GM23338 (cell line): ENCODE measurements around the gene GPC5. TPM values are rescaled to one million over a fixed set of nuclear protein-coding genes. Genes with fewer than 3 reads are reported as not detected.

Source experiments
- ATAC-seq: fragments of 200-7000 bp; cut with Tn5 transposase; 3 replicates; pipeline ENCODE4 v1.9.1; 2020
- DNase-seq: peaks from one replicate; pipeline ENCODE4 v3.0.0-alpha.2; 2015; ENCODE audit warnings: low spot score
- H2AFZ ChIP-seq: fragments of 200-600 bp; sonication (generic); 2 replicates; pipeline ENCODE4 v1.8.0; 2016; ENCODE audit warnings: antibody characterized with exemption, mild to moderate bottlenecking, moderate library complexity
- H3F3A ChIP-seq: fragments of 200-600 bp; sonication (generic); replicated peaks from 2 replicates; pipeline ENCODE4 v1.8.0; 2017; ENCODE audit warnings: antibody characterized with exemption, mixed run types, low read depth
- H3K27ac ChIP-seq: fragments of 200-600 bp; sonication (generic); 2 replicates; pipeline ENCODE4 v1.6.1; 2016; ENCODE audit warnings: low read depth
- H3K27me3 ChIP-seq: fragments of 200-600 bp; sonication (generic); 2 replicates; pipeline ENCODE4 v1.8.0; 2016; ENCODE audit warnings: mild to moderate bottlenecking, mixed run types, moderate library complexity; ENCODE audit not compliant: insufficient read depth
- H3K36me3 ChIP-seq: fragments of 200-600 bp; sonication (generic); 2 replicates; pipeline ENCODE4 v1.8.0; 2016; ENCODE audit warnings: mild to moderate bottlenecking; ENCODE audit not compliant: insufficient read depth
- H3K4me1 ChIP-seq: fragments of 200-600 bp; sonication (generic); 2 replicates; pipeline ENCODE4 v1.8.0; 2016; ENCODE audit warnings: mild to moderate bottlenecking, moderate library complexity; ENCODE audit not compliant: insufficient read depth
- H3K4me2 ChIP-seq: fragments of 200-600 bp; sonication (generic); 2 replicates; pipeline ENCODE4 v1.7.1; 2017; ENCODE audit warnings: mixed run types
- H3K4me3 ChIP-seq: fragments of 200-600 bp; sonication (generic); 2 replicates; pipeline ENCODE4 v1.6.1; 2016; ENCODE audit warnings: mixed run types
- H3K79me2 ChIP-seq: fragments of 200-600 bp; sonication (generic); replicated peaks from 2 replicates; pipeline ENCODE4 v1.8.0; 2017; ENCODE audit warnings: mild to moderate bottlenecking; ENCODE audit not compliant: insufficient read depth
- H3K9me2 ChIP-seq: fragments of 200-600 bp; sonication (generic); 2 replicates; pipeline ENCODE4 v1.8.0; 2017; ENCODE audit not compliant: insufficient read depth
- H4K20me1 ChIP-seq: fragments of 200-600 bp; sonication (generic); replicated peaks from 2 replicates; pipeline ENCODE4 v1.8.0; 2017; ENCODE audit warnings: mild to moderate bottlenecking; ENCODE audit not compliant: insufficient read depth
- H3K27ac Mint-ChIP-seq: 2 replicates; pipeline ENCODE4 v1.8.0; 2020; ENCODE audit warnings: inconsistent platforms, mild to moderate bottlenecking, moderate library complexity, mixed read lengths
- H3K27me3 Mint-ChIP-seq: 3 replicates; pipeline ENCODE4 v1.8.0; 2022; ENCODE audit warnings: low read depth, mild to moderate bottlenecking, moderate library complexity, mixed read lengths, inconsistent platforms; ENCODE audit not compliant: insufficient read depth, poor library complexity
- H3K36me3 Mint-ChIP-seq: 3 replicates; pipeline ENCODE4 v1.8.0; 2021; ENCODE audit warnings: low read depth, mild to moderate bottlenecking, inconsistent platforms, moderate library complexity, mixed read lengths
- H3K4me1 Mint-ChIP-seq: 3 replicates; pipeline ENCODE4 v1.8.0; 2020; ENCODE audit warnings: mild to moderate bottlenecking, inconsistent platforms, mixed read lengths
- H3K4me3 Mint-ChIP-seq: 3 replicates; pipeline ENCODE4 v1.8.0; 2021; ENCODE audit warnings: moderate library complexity, mild to moderate bottlenecking, inconsistent platforms, mixed read lengths
- H3K9me3 Mint-ChIP-seq: 3 replicates; pipeline ENCODE4 v1.8.0; 2020; ENCODE audit warnings: moderate library complexity, mild to moderate bottlenecking, inconsistent platforms, mixed read lengths
- CREB1 ChIP-seq: fragments of 250-450 bp; sonication (Bioruptor Pico); IDR thresholded peaks from 2 replicates; pipeline ENCODE4 v1.5.0; 2020; ENCODE audit warnings: low read depth, mild to moderate bottlenecking, moderate library complexity
- EZH2 ChIP-seq: fragments of 200-600 bp; sonication (generic); IDR thresholded peaks from one replicate; pipeline ENCODE4 v1.8.0; 2017; ENCODE audit warnings: antibody characterized with exemption, mild to moderate bottlenecking, low read depth; ENCODE audit not compliant: unreplicated experiment
- EZH2phosphoT487 ChIP-seq: fragments of 200-600 bp; sonication (generic); IDR thresholded peaks from one replicate; pipeline ENCODE4 v1.8.1; 2018; ENCODE audit warnings: antibody characterized with exemption; ENCODE audit not compliant: unreplicated experiment
- JUNB ChIP-seq: IDR thresholded peaks from one replicate; pipeline ENCODE4 v1.6.1; 2016; ENCODE audit warnings: antibody characterized with exemption; ENCODE audit not compliant: unreplicated experiment
- NANOG ChIP-seq: IDR thresholded peaks from 2 replicates; pipeline ENCODE4 v1.6.1; 2016; ENCODE audit warnings: antibody characterized with exemption, borderline replicate concordance
- POLR2AphosphoS5 ChIP-seq: IDR thresholded peaks from 2 replicates; pipeline ENCODE4 v1.6.1; 2016; ENCODE audit warnings: antibody characterized with exemption, low read depth
- REST ChIP-seq: IDR thresholded peaks from one replicate; pipeline ENCODE4 v1.6.1; 2018; ENCODE audit warnings: antibody characterized with exemption; ENCODE audit not compliant: unreplicated experiment
- STAT1 ChIP-seq: IDR thresholded peaks from one replicate; pipeline ENCODE4 v1.6.1; 2016; ENCODE audit warnings: antibody characterized with exemption; ENCODE audit not compliant: unreplicated experiment
- ZNF114 ChIP-seq: fragments of 250-450 bp; sonication (Bioruptor Pico); IDR thresholded peaks from 2 replicates; pipeline ENCODE4 v1.5.0; 2020; ENCODE audit warnings: mild to moderate bottlenecking, moderate library complexity
- ZNF331 ChIP-seq: fragments of 250-450 bp; sonication (Bioruptor Pico); IDR thresholded peaks from 2 replicates; pipeline ENCODE4 v1.5.0; 2020; ENCODE audit warnings: low read depth, mild to moderate bottlenecking, moderate library complexity
- ZNF462 ChIP-seq: fragments of 250-450 bp; sonication (Bioruptor Pico); IDR thresholded peaks from 2 replicates; pipeline ENCODE4 v1.5.0; 2020; ENCODE audit warnings: mild to moderate bottlenecking, moderate library complexity
- polyA plus RNA-seq: library from polyadenylated mRNA; unstranded; fragments of >200 nt; fragmentation: Nextera tagmentation; extraction: Ambion mirVana; gene quantifications from 2 replicates; pipeline ENCODE4 v1.2.1, GENCODE V29; 2016
- total RNA-seq: library from RNA; depleted of rRNA; stranded (reverse); fragments of >200 nt; shearing (Covaris generic); gene quantifications from 2 replicates; pipeline ENCODE4 v1.2.3, GENCODE V29; 2014
- TF ChIP-seq, protein P1 (sequence below): IDR thresholded peaks from 2 replicates; pipeline ENCODE4 v1.6.1; 2016; ENCODE audit warnings: antibody characterized with exemption
- TF ChIP-seq, protein P2 (sequence below), 2 experiments: fragments of 200-600 bp in 1 of 2; sonication (generic) in 1 of 2; conservative IDR thresholded peaks; 2 replicates each; pipeline versions ENCODE4 v1.5.1 to v1.6.1; 2016 to 2017; ENCODE audit warnings: antibody characterized with exemption in 2 of 2, low read depth in 2 of 2, mild to moderate bottlenecking in 2 of 2, moderate library complexity in 1 of 2

Gene GPC5
- total and polyA plus RNA-seq, 2 experiments from 2014 or later, result 0.95 to 1.1 TPM

GRCh38 chr13:91965511-91965910, 567.1 kb downstream of the GPC5 start:
- Histone ChIP-seq H3K4me2 (no peak overlapping the region), H3K4me1 (no peaks in the 10 kb centered on the region), H3K79me2 (no peaks in the 10 kb centered on the region), H3K27me3 (no peaks in the 10 kb centered on the region), H3F3A (no peaks in the 10 kb centered on the region), H3K36me3 (no peaks in the 10 kb centered on the region), H4K20me1 (no peaks in the 10 kb centered on the region), H3K27ac (no peak overlapping the region), H3K9me2 (no peaks in the 10 kb centered on the region), H2AFZ (no peak overlapping the region), H3K4me3 (no peak overlapping the region)
- H3K27ac Mint-ChIP-seq, result no peak overlapping the region
- TF ChIP-seq EZH2phosphoT487, result no peak
- TF ChIP-seq ZNF462 (CRISPR knock-in tag), result no peak
- TF ChIP-seq, protein P1, sequence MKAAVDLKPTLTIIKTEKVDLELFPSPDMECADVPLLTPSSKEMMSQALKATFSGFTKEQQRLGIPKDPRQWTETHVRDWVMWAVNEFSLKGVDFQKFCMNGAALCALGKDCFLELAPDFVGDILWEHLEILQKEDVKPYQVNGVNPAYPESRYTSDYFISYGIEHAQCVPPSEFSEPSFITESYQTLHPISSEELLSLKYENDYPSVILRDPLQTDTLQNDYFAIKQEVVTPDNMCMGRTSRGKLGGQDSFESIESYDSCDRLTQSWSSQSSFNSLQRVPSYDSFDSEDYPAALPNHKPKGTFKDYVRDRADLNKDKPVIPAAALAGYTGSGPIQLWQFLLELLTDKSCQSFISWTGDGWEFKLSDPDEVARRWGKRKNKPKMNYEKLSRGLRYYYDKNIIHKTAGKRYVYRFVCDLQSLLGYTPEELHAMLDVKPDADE, result no peak
- no peak for TF ChIP-seq ZNF331
- no peak for TF ChIP-seq STAT1
- no peak for TF ChIP-seq CREB1 (CRISPR knock-in tag)
- no peak for TF ChIP-seq NANOG
- TF ChIP-seq POLR2AphosphoS5, result no peak
- no peak for TF ChIP-seq JUNB
- no peak for TF ChIP-seq EZH2
- no peak for TF ChIP-seq REST
- TF ChIP-seq ZNF114 (CRISPR knock-in tag), result no peak
- TF ChIP-seq, protein P2, sequence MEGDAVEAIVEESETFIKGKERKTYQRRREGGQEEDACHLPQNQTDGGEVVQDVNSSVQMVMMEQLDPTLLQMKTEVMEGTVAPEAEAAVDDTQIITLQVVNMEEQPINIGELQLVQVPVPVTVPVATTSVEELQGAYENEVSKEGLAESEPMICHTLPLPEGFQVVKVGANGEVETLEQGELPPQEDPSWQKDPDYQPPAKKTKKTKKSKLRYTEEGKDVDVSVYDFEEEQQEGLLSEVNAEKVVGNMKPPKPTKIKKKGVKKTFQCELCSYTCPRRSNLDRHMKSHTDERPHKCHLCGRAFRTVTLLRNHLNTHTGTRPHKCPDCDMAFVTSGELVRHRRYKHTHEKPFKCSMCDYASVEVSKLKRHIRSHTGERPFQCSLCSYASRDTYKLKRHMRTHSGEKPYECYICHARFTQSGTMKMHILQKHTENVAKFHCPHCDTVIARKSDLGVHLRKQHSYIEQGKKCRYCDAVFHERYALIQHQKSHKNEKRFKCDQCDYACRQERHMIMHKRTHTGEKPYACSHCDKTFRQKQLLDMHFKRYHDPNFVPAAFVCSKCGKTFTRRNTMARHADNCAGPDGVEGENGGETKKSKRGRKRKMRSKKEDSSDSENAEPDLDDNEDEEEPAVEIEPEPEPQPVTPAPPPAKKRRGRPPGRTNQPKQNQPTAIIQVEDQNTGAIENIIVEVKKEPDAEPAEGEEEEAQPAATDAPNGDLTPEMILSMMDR (conservative IDR thresholded peaks at IDR 0.05; ENCODE audit: low read depth in 2 of 2), result no peak
- no peak overlapping the region for H3K4me3 Mint-ChIP-seq
- H3K27me3 Mint-ChIP-seq, result no peaks in the 10 kb centered on the region
- peaks cover 8% of the 10 kb centered on the region; the same call in 1 of the 3 replicates for H3K9me3 Mint-ChIP-seq
- H3K4me1 Mint-ChIP-seq, result no peaks in the 10 kb centered on the region
- no peak for DNase-seq
- no peak for ATAC-seq
- no peaks in the 10 kb centered on the region for H3K36me3 Mint-ChIP-seq
